Peyer's patch (tissue), 4 donors: ENCODE results near the gene LCP2.

Experiments
- POLR2A ChIP-seq, 2 donors: fragments of 450-650 bp; IDR thresholded peaks; one replicate each; pipeline ENCODE4 v1.5.1; 2017; ENCODE audit warnings: antibody characterized with exemption in 2 of 2, mild to moderate bottlenecking in 2 of 2, moderate library complexity in 2 of 2
- TF ChIP-seq, protein P1 (sequence below), 6 experiments: fragments of 450-650 bp in 4 of 6; fragments of 200-600 bp in 2 of 6; sonication (generic) in 1 of 6; IDR thresholded peaks; one replicate each; pipeline ENCODE4 v1.5.1; 2017 to 2019; ENCODE audit warnings: antibody characterized with exemption in 6 of 6, mild to moderate bottlenecking in 3 of 6, moderate library complexity in 1 of 6

- TF ChIP-seq, protein P1, sequence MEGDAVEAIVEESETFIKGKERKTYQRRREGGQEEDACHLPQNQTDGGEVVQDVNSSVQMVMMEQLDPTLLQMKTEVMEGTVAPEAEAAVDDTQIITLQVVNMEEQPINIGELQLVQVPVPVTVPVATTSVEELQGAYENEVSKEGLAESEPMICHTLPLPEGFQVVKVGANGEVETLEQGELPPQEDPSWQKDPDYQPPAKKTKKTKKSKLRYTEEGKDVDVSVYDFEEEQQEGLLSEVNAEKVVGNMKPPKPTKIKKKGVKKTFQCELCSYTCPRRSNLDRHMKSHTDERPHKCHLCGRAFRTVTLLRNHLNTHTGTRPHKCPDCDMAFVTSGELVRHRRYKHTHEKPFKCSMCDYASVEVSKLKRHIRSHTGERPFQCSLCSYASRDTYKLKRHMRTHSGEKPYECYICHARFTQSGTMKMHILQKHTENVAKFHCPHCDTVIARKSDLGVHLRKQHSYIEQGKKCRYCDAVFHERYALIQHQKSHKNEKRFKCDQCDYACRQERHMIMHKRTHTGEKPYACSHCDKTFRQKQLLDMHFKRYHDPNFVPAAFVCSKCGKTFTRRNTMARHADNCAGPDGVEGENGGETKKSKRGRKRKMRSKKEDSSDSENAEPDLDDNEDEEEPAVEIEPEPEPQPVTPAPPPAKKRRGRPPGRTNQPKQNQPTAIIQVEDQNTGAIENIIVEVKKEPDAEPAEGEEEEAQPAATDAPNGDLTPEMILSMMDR (IDR thresholded peaks at IDR 0.05): no peak
- TF ChIP-seq POLR2A (IDR thresholded peaks at IDR 0.05): no peak
These were observed 95.5 kb downstream of the LCP2 start for GRCh38 chr5:170202117-170202516.
